Lung microvascular endothelial cell (primary cell): ENCODE results near the gene DNM3. TPM values are rescaled to one million over a fixed set of nuclear protein-coding genes. Genes with fewer than 3 reads are reported as not detected.
"Not testable (repeated sequence)": the region's sequence is repeated elsewhere in the genome, so short reads cannot be mapped to it uniquely, and the experiment has no call there.

Source experiments
- DNase-seq, 2 donors: peaks; one replicate each; pipeline versions ENCODE4 v3.0.0 to v3.0.0-alpha.2; 2010; ENCODE audit warnings: low read depth in 2 of 2
- total RNA-seq: library from RNA; depleted of rRNA; stranded (reverse); fragments of >200 nt; gene quantifications from 2 replicates; pipeline ENCODE4 v1.2.1, GENCODE V29; 2014

DNM3 gene
- total RNA-seq, 1 donor from 2014 or later: 4.0 TPM

DNA sequence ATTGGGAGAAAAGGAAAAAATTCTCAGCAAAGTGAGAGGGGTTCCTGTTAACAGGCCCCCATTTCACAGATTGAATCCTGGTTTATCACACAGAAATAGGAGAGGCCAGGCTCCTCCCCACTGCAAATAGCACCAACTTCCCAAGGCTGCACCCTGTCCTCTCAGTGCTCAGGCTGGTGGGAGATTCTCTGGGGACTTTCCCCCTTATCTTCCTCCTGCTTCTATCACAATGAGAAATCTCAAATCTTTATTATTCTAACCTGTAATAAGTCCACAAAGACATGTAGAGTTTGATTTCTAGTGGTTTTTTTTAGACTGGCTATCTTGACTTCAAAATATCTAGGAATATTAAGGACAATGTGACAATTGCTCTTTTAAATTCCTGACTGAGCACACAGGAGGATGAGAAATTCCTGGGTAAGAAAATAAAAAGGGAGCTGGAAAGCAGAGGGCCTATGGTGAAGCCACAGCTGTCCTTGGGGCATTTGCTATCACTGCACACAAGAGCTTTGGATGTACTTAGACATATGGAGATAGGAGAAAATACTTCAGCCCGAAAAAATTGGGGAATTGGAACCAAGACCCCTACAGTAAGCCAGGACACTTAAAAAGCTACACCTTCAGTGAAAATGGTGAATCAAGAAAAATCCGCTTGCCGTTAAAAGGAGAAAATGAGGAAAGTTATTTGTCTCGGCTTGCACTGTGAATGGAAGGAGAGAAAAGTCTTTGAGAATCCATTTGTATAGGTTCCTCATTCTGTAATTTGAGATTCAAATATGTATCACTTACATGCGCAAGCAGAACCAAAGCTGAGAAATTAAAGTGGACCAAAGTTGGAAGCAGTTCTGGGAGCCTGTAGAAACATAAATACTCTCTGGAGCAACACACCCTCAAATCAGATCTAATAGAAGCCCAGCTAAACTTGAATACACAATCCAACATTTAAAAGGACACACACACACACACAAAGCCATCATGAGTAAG, 513.3 kb downstream of the DNM3 start:
- DNase-seq: no peak

DNA sequence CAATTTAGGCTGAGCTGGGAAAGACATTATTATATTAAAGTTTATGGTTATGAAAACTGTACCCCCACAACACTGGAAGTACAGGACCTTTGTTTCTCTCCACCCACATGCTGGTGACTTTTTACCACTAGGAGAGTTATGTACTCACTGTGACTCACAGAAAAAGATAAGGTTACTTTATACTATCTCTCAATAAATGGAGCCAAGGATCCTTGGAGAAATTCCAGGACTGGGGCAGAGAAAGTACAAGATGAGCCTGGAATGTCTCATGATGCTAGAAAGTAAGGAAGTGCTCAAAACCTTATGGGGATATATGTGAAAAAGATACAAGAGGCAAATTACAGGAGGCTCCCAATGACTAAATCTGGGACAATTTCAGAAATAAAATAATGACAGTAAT, 515.3 kb downstream of the DNM3 start:
- DNase-seq: peak in 1 of 2 donors; percentile 45

DNA sequence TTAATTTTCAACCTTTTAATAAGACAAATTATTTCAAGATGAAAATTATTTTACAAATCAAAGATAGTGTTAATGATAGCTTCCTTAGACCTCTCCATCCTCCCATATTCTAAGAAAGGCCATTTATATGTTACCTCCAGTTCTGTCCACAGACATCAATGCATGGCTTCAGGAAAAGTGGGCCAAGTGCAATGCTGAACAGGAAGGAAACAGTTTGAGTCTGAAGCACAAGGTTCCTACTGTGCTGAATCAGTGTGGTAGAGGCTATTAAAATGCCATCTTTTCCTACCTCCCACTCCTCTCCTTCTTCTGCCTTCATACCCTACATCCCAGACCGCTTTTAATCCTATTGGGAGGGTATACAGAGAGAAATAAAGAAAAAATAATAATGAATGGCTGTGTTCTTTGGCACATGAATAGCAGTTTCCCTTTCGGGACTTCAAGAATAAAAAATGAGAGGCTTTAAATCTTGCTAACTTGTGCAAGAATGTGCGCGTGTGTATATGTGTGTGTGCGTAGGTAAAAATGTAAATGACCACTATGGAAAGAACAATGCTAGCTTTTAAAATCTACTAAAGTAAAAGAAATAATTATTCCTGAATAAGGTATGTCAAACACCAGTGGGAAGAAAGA, 516.6 kb downstream of the DNM3 start:
- peak; percentile 28 to 62 for DNase-seq

DNA sequence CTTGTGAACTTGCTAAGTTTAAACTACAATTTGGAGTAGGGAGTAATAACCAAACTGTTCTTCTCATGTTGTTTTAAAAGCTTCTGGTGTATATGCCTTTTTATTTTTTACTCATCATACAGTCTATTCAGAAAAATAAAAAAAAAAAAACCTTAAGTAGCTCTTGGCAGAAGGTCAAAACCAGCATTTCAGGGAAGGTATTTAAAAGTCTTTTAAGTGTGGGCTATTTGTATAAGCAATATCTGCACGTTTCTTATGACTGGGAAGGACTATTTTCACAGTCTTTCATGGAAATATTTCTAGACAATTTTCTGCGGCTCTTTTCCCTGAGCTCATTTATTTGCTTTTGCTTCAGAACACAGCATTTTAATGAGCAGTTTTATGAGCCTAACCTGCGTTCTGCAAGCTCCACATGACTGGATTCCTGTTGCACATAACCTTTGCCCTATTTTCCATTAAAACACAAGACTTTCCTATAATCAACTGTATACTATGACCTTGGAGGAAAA, 518.2 kb downstream of the DNM3 start:
- DNase-seq: peak; percentile 51 to 91

DNA sequence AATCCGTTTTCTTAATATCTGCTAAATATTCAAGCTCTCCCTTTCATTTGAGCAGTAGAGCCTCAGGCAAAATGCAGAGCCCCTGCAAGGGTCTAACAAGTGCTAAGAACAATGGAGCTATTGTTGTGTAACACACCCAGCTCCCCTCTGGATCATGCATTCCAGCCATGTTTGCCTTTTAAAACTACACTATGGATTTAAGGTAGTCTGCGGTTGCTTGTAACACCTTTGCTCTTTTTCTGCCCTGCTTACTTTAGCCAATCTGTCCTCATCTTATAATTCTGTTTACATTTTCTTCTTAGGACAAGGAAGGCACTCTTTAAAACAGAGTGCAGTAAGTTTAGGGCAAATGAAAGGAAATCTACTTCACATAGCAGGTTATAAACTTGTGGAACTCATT, 519.2 kb downstream of the DNM3 start:
- DNase-seq: no peak

DNA sequence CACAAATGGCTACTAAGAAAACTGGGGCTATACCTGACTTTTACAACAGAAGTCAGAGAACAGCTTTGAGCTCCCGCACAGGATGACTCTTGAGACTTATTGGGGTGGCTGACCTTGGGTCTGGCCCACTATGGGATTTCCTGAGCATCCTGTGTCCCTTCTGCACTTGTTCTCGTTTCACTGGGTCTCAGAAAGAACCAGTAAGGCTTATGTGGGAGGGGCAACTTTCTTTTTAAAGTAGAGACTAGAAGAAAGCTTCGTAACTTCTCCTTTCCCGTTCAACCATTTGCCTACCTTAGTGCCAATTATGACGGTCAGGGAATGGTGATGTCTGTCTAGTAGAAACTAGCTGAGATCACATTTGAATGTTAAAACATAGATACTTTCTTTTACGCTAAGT, 519.7 kb downstream of the DNM3 start:
- no peak for DNase-seq

DNA sequence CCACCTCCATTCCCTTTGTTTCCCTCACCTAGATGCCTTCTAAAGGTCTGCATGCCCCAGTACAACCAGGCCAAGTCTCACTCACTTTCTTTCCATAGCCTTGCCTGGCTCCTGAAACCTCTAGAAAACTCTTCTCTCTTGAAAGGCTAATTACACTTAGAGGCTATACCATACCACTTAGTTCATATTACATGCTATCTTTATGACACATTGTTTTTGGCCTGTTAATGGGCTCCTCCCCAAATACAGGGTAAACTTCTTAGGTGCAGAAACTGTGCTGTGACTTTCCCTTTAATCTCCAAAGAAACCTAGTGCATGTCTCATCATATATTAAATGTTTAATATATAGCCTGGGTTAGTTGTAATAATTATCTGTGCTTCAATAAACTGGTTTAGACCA, 522.6 kb downstream of the DNM3 start:
- no peak for DNase-seq

DNA sequence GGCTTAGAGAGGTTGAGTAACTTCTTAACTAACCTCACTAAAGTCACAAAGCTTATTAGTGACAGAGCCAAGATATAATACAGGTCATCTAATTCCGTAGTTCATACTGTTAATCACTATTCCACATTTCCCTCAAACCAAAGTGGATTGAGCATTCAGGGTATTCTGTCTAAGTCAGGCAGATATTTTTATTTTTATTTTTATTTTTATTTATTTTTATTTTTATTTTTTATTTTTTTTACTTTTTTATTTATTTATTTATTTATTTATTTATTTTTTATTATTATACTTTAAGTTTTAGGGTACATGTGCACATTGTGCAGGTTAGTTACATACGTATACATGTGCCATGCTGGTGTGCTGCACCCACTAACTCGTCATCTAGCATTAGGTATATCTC, 530.3 kb downstream of the DNM3 start:
- DNase-seq: not testable (repeated sequence)

DNA sequence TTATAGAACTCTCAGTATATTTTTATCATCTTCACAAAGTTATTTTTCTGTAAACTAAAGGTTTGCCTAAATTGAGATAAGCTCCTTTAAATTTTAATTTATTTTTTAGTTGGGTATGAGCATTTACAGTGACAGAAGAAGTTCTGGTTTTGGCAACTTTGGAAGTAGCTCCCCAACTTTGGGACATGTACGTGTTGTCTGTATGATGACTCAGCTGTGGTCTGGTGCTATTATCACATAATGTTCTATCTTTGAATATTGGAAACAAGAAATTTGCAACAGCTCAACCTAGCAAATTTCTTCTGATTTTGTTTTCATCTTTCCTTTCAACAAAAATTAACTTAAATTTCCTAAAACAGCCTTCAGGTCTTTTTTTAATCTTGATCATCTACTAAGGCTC, 532.6 kb downstream of the DNM3 start:
- peak in 1 of 2 donors; percentile 9 for DNase-seq

DNA sequence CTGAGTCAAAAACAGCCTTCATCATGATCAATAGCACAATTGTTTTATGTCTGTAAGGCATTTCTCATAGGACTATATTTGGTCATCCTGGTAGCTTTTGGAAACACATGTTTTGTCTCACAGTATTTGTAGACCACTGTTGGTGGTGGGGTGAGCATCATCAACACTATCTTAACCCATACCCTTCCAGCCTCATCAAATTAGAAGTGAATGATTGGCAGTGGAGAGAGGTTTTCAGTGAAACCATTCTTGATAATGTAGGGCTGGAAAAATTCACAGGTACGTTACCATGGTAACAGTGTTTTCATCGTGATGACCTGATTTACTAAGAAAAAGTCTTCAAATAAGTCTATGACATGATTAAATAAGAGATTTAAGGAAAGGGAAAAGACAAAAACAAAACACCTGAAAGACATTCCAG, 533.9 kb downstream of the DNM3 start:
- no peak for DNase-seq

DNA sequence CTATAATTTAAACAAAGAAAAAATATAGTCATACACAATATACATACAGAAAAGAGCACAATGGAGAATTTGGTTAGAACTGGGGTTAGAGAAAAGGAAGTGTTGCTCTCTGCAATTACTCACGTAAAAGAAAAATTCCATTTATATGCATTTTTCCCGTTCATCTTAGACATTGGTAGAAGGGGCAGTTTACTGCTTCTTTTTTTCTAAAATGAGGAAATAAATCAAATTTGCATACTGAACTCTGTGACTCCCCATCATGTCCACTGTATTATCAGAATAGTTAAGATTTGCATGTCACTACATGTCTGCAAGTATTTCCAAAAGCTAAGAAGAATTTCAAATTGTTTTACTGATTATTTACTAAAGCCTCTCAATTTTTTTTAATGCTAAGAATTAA, 535.1 kb downstream of the DNM3 start:
- no peak for DNase-seq

DNA sequence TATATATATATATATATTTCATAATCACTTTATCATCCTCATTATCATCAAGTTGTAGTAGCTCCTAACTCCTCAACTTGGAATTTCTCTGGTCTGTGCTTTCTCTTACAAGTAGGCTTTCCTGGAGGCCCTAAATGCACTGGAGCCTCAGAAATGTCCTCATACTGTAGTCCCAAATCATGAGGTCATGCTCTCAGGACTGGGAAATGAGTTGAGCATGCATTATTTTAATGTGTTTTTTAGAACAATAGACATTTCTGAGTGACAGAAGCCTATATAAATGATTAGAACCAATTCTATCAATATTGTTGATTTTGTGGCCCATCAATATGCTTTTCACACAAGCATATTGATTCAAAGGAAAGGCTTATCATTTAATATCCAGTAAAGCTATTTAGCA, 536.3 kb downstream of the DNM3 start:
- DNase-seq: no peak

DNA sequence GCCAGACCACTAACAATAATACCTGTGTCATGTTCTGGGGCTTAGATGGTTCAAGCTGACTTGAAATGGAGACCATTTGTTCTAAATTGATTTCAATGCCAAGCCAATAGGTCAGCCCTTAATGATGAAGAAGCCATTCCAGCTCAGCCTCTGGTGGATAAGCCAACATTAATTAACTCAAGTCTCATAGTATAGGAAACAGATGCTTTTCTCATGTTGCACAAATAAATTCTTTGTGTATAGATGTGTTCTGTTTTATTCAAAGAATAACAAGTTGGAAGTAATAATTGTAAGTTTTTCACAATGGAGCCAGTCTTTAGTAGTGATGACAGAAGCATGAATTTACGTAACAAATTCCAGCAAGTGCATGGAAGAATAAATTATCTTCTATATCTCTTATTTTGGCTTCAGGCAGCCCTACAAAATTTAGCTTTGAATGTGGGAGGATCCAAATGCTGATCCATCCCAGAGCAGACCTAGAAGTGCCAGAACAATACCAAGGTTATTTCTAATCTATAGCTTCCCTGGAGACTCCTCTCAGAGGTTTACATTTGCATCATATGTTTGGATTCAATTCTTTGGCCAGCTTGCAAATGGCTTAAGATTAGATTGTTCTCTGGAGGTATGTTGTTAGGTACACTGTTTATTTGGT, 536.9 kb downstream of the DNM3 start:
- no peak for DNase-seq

DNA sequence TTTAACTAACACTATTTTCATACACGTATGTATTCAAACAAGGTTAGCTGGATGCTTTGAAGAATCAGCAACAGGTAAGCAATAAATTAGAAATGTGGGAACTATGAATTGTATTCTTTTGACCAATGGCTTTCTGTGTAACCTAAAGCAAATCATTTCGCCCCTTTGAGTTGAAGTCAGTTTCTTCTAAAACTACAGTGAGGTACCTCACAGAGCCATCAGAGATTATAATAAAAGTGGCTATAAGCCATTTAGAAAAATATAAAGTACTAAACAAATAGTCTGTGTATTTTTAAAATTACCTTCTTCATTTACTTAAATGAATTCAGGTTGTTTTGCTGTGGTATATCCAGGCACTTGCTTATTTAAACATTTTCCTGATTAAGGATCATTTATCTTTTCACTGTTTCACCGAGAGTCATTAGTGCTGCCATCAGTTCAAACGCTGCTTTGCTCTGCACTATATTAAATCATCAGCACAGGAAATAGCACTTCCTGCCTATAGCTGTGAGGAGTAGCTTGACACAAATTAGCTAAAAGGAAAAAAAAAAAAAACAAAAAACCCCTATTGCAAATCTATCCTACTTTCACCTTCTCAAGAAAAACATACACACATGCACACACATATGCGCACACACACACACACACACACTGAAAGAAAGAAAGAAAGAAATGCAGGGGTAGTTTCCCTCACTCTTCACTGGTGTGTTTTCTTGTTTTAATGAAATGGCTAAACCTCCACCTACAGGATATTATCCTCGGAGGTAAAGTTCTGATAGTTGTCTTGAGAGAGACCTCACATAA, 539.3 kb downstream of the DNM3 start:
- DNase-seq: peak; percentile 56 to 70

DNA sequence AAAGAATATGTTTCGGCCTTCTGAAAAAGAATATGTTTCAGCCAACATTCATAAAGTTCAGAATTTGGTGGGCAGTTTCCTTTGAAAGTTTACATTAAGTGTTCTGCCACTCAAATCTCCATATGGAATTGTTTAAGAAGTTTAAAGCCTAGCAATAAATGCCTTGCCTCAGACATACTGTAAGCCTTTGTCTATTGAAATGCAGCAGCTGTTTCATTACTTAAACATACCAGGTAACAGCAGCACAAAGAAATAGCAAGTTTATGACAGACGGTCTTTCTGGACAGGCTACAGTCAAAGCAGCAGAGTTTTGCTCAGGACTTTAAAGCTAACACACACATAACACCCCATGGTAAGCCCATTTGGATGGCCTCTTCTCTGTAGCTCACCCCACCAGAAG, 540.6 kb downstream of the DNM3 start:
- DNase-seq: no peak

DNA sequence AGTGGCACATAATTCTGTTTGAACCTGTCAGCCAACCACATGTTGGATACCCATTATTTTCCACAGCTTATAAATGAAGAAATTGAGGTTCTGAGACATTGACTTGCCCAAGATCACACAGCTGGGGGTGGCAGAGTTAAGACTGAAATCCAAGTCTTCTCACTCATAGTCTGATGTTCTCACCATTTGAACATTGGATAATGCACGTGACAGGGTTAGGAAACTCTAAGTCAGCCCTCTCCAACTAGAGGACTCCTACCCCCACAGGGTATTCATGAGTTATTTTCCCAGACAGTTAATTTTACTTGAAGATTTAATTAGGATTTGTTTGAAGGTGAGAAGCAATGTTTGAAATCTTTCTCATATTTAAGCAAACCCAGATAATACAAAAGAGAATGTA, 541.1 kb downstream of the DNM3 start:
- no peak for DNase-seq

DNA sequence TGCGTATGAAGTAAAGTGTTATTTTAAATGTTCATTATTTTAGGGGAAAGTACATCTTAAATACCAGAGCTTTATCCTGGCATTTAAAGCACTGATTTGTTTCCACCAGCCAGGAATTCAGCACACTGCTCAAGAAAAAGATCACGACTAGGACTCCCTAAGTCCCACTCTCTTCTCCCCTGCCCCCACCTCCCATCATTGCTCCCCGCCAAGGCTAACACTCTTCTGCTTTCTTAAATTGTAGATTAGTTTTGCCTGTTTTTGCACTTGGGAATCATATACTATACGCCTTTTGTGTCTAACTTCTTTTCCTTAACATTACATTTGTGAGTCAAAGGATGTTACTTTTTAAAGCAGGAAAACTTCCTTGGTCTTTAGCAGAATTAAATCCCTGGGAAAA, 541.7 kb downstream of the DNM3 start:
- DNase-seq: no peak

DNA sequence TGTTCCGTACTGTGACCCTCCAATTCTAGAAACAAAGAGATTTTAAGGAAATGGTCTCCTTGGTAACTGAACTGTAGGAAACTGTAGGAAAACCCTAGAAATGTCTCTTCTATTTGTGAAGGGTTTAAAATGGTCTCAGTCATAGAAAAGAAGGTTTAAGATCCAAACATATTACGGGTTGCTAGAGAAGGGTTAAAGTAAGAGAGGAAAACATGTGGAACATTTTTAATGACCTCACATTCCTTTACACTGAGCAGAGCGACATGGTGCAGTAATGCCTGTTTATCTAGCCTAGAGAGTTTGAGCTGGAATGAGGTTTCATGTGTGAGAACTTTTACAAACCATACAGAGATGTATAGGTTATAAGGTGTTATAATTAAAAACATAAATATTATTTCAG, 542.2 kb downstream of the DNM3 start:
- peak; percentile 54 to 80 for DNase-seq

DNA sequence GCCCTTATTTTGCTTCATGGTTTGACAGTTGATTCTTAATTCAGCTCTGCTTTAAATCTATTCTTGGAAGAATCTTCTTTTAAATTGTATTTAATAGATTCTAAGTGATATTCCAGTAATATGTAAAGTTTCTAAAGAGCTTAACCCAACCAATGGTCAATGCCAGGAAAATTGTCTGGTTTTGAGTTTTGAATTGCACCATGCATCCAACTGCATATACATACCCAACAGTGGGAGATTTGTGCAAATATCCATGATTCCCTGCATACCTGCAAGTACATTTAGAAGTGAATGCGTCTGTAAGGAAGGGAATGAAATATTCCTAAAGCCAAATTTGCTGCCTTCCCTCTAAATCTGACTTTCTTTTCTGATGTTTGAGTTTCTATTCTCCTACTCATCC, 543.4 kb downstream of the DNM3 start:
- DNase-seq: no peak

DNA sequence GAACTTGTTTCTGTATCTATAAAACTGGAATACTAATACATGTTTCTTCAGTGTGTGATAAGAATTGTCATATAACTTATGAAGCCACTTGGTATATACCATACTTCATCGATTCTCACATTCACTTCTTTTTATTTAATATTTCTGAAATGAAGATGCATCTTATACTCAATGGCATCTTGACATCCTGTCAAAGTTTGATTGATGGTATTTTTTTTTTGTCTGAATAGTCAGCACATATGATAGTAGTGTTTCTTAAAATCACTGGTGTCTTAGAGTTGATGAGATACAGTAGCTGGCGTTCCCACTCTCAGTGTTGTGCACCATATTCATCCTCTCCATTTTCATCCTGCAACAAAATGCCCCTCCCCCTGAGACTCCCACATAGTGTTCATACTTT, 544.7 kb downstream of the DNM3 start:
- no peak for DNase-seq

DNA sequence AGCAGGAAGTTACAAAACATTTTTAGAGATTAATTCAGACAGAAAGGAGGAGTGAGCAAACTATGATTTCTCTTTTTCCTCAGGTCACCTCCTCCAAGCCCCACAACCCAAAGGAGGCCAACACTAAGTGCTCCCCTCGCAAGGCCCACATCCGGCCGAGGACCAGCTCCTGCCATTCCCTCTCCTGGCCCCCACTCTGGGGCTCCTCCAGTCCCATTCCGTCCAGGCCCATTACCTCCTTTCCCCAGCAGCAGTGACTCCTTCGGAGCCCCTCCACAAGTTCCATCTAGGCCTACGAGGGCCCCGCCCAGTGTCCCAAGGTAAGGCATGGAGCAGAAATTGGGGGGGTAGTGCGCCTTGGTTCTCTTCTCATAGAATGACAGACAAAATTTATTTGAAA, 547.2 kb downstream of the DNM3 start:
- no peak for DNase-seq
